Fibroblast of lung (primary cell): ENCODE results near the gene CCNDBP1.

Experiments used
- EZH2 ChIP-seq: IDR thresholded peaks from 2 replicates; pipeline ENCODE4 v1.5.1; 2012; ENCODE audit warnings: low read length, control low read depth, mild to moderate bottlenecking; ENCODE audit errors: missing control alignments
- TF ChIP-seq, protein P1 (sequence below), 2 donors: IDR thresholded peaks in 1 of 2; conservative IDR thresholded peaks in 1 of 2; 1 replicate in 1 of 2; 2 replicates in 1 of 2; pipeline ENCODE4 v1.5.1; 2011 to 2012; ENCODE audit warnings: low read length in 2 of 2, control low read depth in 1 of 2, inconsistent platforms in 1 of 2, low read depth in 1 of 2, mild to moderate bottlenecking in 1 of 2

- TF ChIP-seq, protein P1, sequence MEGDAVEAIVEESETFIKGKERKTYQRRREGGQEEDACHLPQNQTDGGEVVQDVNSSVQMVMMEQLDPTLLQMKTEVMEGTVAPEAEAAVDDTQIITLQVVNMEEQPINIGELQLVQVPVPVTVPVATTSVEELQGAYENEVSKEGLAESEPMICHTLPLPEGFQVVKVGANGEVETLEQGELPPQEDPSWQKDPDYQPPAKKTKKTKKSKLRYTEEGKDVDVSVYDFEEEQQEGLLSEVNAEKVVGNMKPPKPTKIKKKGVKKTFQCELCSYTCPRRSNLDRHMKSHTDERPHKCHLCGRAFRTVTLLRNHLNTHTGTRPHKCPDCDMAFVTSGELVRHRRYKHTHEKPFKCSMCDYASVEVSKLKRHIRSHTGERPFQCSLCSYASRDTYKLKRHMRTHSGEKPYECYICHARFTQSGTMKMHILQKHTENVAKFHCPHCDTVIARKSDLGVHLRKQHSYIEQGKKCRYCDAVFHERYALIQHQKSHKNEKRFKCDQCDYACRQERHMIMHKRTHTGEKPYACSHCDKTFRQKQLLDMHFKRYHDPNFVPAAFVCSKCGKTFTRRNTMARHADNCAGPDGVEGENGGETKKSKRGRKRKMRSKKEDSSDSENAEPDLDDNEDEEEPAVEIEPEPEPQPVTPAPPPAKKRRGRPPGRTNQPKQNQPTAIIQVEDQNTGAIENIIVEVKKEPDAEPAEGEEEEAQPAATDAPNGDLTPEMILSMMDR (conservative IDR thresholded peaks at IDR 0.05 in 1 of 2, IDR thresholded peaks at IDR 0.05 in 1 of 2; ENCODE audit: low read depth in 1 of 2, low read length in 2 of 2): no peak
- TF ChIP-seq EZH2: no peak
These were observed 36.2 kb downstream of the CCNDBP1 start for GRCh38 chr15:43221422-43221821.
